ENCODE results near the gene PLA2G6. TPM values are rescaled to one million over a fixed set of nuclear protein-coding genes. Genes with fewer than 3 reads are reported as not detected.

The PLA2G6 gene
- total and polyA plus RNA-seq, 2 of the 13 experiments (the other 11 are each of a cell fraction or from before 2014, with no cell fraction given): 4.8 to 11.5 TPM

DNA sequence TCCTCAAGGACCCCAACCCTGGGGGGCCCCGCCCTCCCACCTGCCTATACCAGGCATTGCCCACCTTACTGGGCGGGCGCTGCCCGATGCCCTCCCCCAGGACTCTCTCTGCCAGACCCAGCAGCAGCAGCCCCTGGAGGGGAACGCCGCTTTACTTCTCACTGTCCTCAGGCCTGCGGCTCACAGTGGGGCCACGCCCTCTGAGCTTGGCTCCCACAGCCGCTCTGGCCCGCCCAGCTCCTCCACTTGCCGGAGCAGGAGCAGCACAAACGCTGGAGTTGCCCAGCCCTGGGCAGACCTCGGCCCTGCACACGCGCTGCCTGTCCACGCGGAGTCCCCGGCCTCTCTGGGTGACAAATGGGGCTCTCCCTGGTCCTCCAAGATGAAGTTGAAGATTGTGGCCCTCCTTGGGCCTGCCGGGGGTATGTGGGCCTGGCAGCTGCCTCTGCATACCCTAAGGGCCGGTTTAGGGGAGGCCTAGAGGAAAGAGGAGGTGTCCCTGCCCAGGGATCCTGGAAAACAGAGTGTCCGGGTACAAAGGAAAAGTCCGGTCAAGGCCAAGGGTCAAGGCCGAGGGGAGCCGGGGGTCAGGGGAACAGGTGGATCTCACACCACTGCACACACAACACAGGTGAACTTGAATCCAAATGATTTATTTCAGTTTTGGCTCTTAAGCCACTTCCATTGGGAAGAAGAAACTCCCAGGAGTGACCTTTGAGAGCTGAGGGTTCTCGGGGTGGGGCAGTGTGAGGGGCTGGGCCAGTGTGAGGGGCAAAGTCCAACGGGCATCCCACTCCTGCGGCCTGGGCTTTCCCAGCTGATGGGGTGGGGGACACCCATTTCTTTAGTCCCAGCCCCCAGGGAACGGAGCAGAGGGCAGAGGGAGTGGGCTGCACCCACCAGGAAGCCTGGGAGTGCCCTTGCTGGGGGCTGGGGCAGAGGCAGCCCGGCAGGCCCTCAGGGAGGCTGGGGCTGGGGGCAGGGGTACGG, 70.5 kb downstream of the PLA2G6 start (continued):
- TF ChIP-seq PTBP1 (IDR thresholded peaks at IDR 0.05; ENCODE audit: low read depth, low read length, poor library complexity, severe bottlenecking) (no peak), STAG1 (CRISPR knock-in tag; IDR thresholded peaks at IDR 0.05) (no peak), REL (CRISPR knock-in tag; conservative IDR thresholded peaks at IDR 0.05) (no peak), ZNF20 (CRISPR knock-in tag; IDR thresholded peaks at IDR 0.05) (no peak), NR2F2 (IDR thresholded peaks at IDR 0.05; ENCODE audit: borderline replicate concordance, low read depth) (peak; percentile 51; the same call in 1 of the 2 replicates), ZNF510 (CRISPR knock-in tag; IDR thresholded peaks at IDR 0.05; ENCODE audit: low read depth) (no peak), POGZ (CRISPR knock-in tag; IDR thresholded peaks at IDR 0.05) (0 out of 2 replicates have a peak, but pooled peaks have one; percentile 15), ZBTB7A (CRISPR knock-in tag; IDR thresholded peaks at IDR 0.05) (no peak), ZNF589 (CRISPR knock-in tag; conservative IDR thresholded peaks at IDR 0.05) (0 out of 2 replicates have a peak, but pooled peaks have one; percentile 45), GABPB1 (CRISPR knock-in tag; IDR thresholded peaks at IDR 0.05) (no peak; the same call in 1 of the 2 replicates), AKAP8 (CRISPR knock-in tag; IDR thresholded peaks at IDR 0.05) (0 out of 2 replicates have a peak, but pooled peaks have one; percentile 71), ZNF562 (CRISPR knock-in tag; IDR thresholded peaks at IDR 0.05; ENCODE audit: borderline replicate concordance) (no peak), ZBTB7B (CRISPR knock-in tag; IDR thresholded peaks at IDR 0.05) (peak; percentile 31; the same call in 1 of the 2 replicates), ZNF274 (CRISPR knock-in tag; IDR thresholded peaks at IDR 0.05) (peak; percentile 57; the same call in 1 of the 2 replicates), ARNT2 (CRISPR knock-in tag; IDR thresholded peaks at IDR 0.05; ENCODE audit: low read depth) (no peak), ZNF709 (CRISPR knock-in tag; IDR thresholded peaks at IDR 0.05) (0 out of 2 replicates have a peak, but pooled peaks have one; percentile 35), SNAI1 (CRISPR knock-in tag; IDR thresholded peaks at IDR 0.05; ENCODE audit: borderline replicate concordance) (0 out of 2 replicates have a peak, but pooled peaks have one; percentile 72)
- TF ChIP-seq, protein P1, sequence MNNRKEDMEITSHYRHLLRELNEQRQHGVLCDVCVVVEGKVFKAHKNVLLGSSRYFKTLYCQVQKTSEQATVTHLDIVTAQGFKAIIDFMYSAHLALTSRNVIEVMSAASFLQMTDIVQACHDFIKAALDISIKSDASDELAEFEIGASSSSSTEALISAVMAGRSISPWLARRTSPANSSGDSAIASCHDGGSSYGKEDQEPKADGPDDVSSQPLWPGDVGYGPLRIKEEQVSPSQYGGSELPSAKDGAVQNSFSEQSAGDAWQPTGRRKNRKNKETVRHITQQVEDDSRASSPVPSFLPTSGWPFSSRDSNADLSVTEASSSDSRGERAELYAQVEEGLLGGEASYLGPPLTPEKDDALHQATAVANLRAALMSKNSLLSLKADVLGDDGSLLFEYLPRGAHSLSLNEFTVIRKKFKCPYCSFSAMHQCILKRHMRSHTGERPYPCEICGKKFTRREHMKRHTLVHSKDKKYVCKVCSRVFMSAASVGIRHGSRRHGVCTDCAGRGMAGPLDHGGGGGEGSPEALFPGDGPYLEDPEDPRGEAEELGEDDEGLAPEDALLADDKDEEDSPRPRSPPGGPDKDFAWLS (CRISPR knock-in tag; IDR thresholded peaks at IDR 0.05; ENCODE audit: borderline replicate concordance): no peak
- TF ChIP-seq, protein P2, sequence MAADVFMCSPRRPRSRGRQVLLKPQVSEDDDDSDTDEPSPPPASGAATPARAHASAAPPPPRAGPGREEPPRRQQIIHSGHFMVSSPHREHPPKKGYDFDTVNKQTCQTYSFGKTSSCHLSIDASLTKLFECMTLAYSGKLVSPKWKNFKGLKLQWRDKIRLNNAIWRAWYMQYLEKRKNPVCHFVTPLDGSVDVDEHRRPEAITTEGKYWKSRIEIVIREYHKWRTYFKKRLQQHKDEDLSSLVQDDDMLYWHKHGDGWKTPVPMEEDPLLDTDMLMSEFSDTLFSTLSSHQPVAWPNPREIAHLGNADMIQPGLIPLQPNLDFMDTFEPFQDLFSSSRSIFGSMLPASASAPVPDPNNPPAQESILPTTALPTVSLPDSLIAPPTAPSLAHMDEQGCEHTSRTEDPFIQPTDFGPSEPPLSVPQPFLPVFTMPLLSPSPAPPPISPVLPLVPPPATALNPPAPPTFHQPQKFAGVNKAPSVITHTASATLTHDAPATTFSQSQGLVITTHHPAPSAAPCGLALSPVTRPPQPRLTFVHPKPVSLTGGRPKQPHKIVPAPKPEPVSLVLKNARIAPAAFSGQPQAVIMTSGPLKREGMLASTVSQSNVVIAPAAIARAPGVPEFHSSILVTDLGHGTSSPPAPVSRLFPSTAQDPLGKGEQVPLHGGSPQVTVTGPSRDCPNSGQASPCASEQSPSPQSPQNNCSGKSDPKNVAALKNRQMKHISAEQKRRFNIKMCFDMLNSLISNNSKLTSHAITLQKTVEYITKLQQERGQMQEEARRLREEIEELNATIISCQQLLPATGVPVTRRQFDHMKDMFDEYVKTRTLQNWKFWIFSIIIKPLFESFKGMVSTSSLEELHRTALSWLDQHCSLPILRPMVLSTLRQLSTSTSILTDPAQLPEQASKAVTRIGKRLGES (CRISPR knock-in tag; IDR thresholded peaks at IDR 0.05; ENCODE audit: borderline replicate concordance): no peak
- TF ChIP-seq, protein P3, sequence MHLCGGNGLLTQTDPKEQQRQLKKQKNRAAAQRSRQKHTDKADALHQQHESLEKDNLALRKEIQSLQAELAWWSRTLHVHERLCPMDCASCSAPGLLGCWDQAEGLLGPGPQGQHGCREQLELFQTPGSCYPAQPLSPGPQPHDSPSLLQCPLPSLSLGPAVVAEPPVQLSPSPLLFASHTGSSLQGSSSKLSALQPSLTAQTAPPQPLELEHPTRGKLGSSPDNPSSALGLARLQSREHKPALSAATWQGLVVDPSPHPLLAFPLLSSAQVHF (CRISPR knock-in tag; IDR thresholded peaks at IDR 0.05): no peak
